Adipocyte (in vitro differentiated cells): ENCODE results near the gene INSYN1.
"Not testable (repeated sequence)": the region's sequence is repeated elsewhere in the genome, so short reads cannot be mapped to it uniquely, and the experiment has no call there.

Experiments used
- DNase-seq: peaks from one replicate; pipeline ENCODE4 v3.0.0-alpha.2; 2015; ENCODE audit warnings: low read depth
- H3K27me3 ChIP-seq: replicated peaks from 2 replicates; pipeline ENCODE4 v1.7.0; 2013; ENCODE audit warnings: mild to moderate bottlenecking, low read length, moderate library complexity; ENCODE audit not compliant: control insufficient read depth, insufficient read depth
- H3K36me3 ChIP-seq: 2 replicates; pipeline ENCODE4 v1.7.0; 2013; ENCODE audit warnings: low read length, mild to moderate bottlenecking, moderate library complexity; ENCODE audit not compliant: control insufficient read depth, insufficient read depth, severe bottlenecking
- H3K4me1 ChIP-seq: 2 replicates; pipeline ENCODE4 v1.7.0; 2013; ENCODE audit warnings: mild to moderate bottlenecking, low read length, moderate library complexity; ENCODE audit not compliant: control insufficient read depth, insufficient read depth
- H3K4me3 ChIP-seq: 2 replicates; pipeline ENCODE4 v1.7.0; 2013; ENCODE audit warnings: mild to moderate bottlenecking, low read length, moderate library complexity
- H3K9ac ChIP-seq: 2 replicates; pipeline ENCODE4 v1.7.0; 2013; ENCODE audit warnings: mild to moderate bottlenecking, low read length, moderate library complexity
- H3K9me3 ChIP-seq: 2 replicates; pipeline ENCODE4 v1.7.0; 2013; ENCODE audit warnings: mild to moderate bottlenecking, low read length, moderate library complexity; ENCODE audit not compliant: control insufficient read depth

Gene INSYN1

GRCh38 chr15:73789521-73790240, 36.5 kb upstream of the INSYN1 start:
- DNase-seq: no peak
- peaks cover 5% of the 10 kb centered on the region for H3K4me1 ChIP-seq
- no peaks in the 10 kb centered on the region for H3K9me3 ChIP-seq
- no peaks in the 10 kb centered on the region for H3K36me3 ChIP-seq
- no peak overlapping the region for H3K4me3 ChIP-seq
- H3K27me3 ChIP-seq: peaks cover 10% of the 10 kb centered on the region
- no peak overlapping the region for H3K9ac ChIP-seq

- Histone ChIP-seq H3K9ac (no peak overlapping the region), H3K9me3 (no peaks in the 10 kb centered on the region), H3K36me3 (no peaks in the 10 kb centered on the region), H3K4me1 (peaks cover 5% of the 10 kb centered on the region), H3K4me3 (no peak overlapping the region), H3K27me3 (peaks cover 12% of the 10 kb centered on the region)
- no peak for DNase-seq
Observed at GRCh38 chr15:73787621-73788020, 34.5 kb upstream of the INSYN1 start.

- H3K9ac ChIP-seq: no peak overlapping the region
- no peaks in the 10 kb centered on the region for H3K36me3 ChIP-seq
- peaks cover 12% of the 10 kb centered on the region for H3K27me3 ChIP-seq
- no peaks in the 10 kb centered on the region for H3K9me3 ChIP-seq
- no peak for DNase-seq
- no peak overlapping the region for H3K4me3 ChIP-seq
- H3K4me1 ChIP-seq: peaks cover 5% of the 10 kb centered on the region
Observed at GRCh38 chr15:73786538-73786937, 33.4 kb upstream of the INSYN1 start.

GRCh38 chr15:73785256-73786014, 32.3 kb upstream of the INSYN1 start:
- not testable (repeated sequence) for H3K4me1 ChIP-seq, H3K4me3 ChIP-seq, DNase-seq

GRCh38 chr15:73784291-73784690, 31.1 kb upstream of the INSYN1 start:
- Histone ChIP-seq H3K9me3 (no peaks in the 10 kb centered on the region), H3K4me1 (no peaks in the 10 kb centered on the region), H3K27me3 (peaks cover 7% of the 10 kb centered on the region), H3K9ac (no peak overlapping the region), H3K36me3 (no peaks in the 10 kb centered on the region), H3K4me3 (no peak overlapping the region)
- DNase-seq: no peak

More at GRCh38 chr15:73785256-73786014, 32.3 kb upstream of the INSYN1 start:
- H3K36me3 ChIP-seq, H3K9me3 ChIP-seq, H3K9ac ChIP-seq: not testable (repeated sequence)
- peaks cover 12% of the 10 kb centered on the region for H3K27me3 ChIP-seq

- Histone ChIP-seq H3K27me3 (peaks cover 3% of the 10 kb centered on the region), H3K4me1 (no peaks in the 10 kb centered on the region), H3K36me3 (no peaks in the 10 kb centered on the region), H3K9ac (no peak overlapping the region), H3K4me3 (no peak overlapping the region), H3K9me3 (no peaks in the 10 kb centered on the region)
- DNase-seq: no peak
Observed at GRCh38 chr15:73782344-73782959, 29.3 kb upstream of the INSYN1 start.

GRCh38 chr15:73781038-73781925, 28.1 kb upstream of the INSYN1 start:
- Histone ChIP-seq H3K9me3 (no peaks in the 10 kb centered on the region), H3K9ac (no peak overlapping the region), H3K27me3 (peaks cover 7% of the 10 kb centered on the region), H3K4me1 (no peaks in the 10 kb centered on the region), H3K36me3 (no peaks in the 10 kb centered on the region), H3K4me3 (no peak overlapping the region)
- peak; percentile 24 for DNase-seq

GRCh38 chr15:73779974-73780373, 26.8 kb upstream of the INSYN1 start:
- DNase-seq: no peak
- Histone ChIP-seq H3K9ac (no peak overlapping the region), H3K9me3 (no peaks in the 10 kb centered on the region), H3K4me1 (no peaks in the 10 kb centered on the region), H3K4me3 (no peak overlapping the region), H3K36me3 (no peaks in the 10 kb centered on the region), H3K27me3 (peaks cover 7% of the 10 kb centered on the region)

GRCh38 chr15:73777741-73778140, 24.6 kb upstream of the INSYN1 start:
- Histone ChIP-seq H3K4me3 (no peak overlapping the region), H3K4me1 (no peaks in the 10 kb centered on the region), H3K36me3 (no peaks in the 10 kb centered on the region), H3K9ac (no peak overlapping the region), H3K9me3 (no peaks in the 10 kb centered on the region), H3K27me3 (peaks cover 10% of the 10 kb centered on the region)
- DNase-seq: no peak

GRCh38 chr15:73773428-73773827, 20.3 kb upstream of the INSYN1 start:
- no peak overlapping the region for H3K4me3 ChIP-seq
- no peaks in the 10 kb centered on the region for H3K36me3 ChIP-seq
- DNase-seq: no peak
- H3K4me1 ChIP-seq: no peaks in the 10 kb centered on the region
- H3K9me3 ChIP-seq: no peaks in the 10 kb centered on the region
- H3K27me3 ChIP-seq: peaks cover 32% of the 10 kb centered on the region
- H3K9ac ChIP-seq: no peak overlapping the region
